Measurements from ENCODE around the gene CENPC. TPM values are rescaled to one million over a fixed set of nuclear protein-coding genes. Genes with fewer than 3 reads are reported as not detected.

Gene CENPC
- total and polyA plus RNA-seq, 2 donors (not counting 1 experiment from before 2014, with no cell fraction given), result 11.7 to 67.0 TPM

DNA sequence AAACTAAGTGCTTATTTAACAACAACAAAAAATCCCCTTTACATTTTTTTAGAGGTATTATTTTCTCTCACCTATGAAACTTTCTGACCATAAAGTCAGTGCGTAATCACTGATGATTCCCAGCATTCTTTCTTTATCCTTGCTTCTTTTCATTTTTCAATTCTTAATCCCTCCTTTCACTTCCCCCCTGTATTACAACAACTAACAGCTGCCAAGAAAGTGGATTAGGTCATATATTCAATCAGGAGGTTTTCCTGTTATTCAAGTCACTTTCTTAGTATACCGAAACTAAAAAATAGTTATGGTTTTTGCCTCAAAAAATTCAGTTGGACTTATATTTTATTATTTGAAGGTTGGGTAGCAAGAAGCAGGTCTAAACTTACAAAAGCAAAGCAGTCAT, 11.1 kb upstream of the CENPC start:
- H3K4me1 Mint-ChIP-seq, result peaks cover 64% of the 10 kb centered on the region
- ChIA-PET CTCF (interaction anchor here (0.6 to 3.2 kb wide), 4 partner anchors 11 to 261 kb away, joined by 3 to 9 read pairs (median 5); partner anchors contain the start of gene CENPC), POLR2A (no interaction called here)
- Histone ChIP-seq H3K27me3 (replicated peaks in 1 of 4; ENCODE audit: control extremely low read depth in 1 of 4, control insufficient read depth in 3 of 4, insufficient read depth in 4 of 4, low read length in 3 of 4) (no peaks in the 10 kb centered on the region), H4K20me1 (ENCODE audit: control insufficient read depth, insufficient read depth, low read length, poor library complexity, severe bottlenecking) (peaks cover 4% of the 10 kb centered on the region), H3K36me3 (replicated peaks in 1 of 2; ENCODE audit: control extremely low read depth in 1 of 2, control insufficient read depth in 1 of 2, extremely low read depth in 1 of 2, insufficient read depth in 2 of 2, low read length in 1 of 2) (no peaks in the 10 kb centered on the region), H3K4me1 (ENCODE audit: control insufficient read depth in 2 of 2, insufficient read depth in 2 of 2, low read length in 2 of 2) (peaks cover 42 to 65% of the 10 kb centered on the region in 2 donors), H3K4me2 (replicated peaks; ENCODE audit: low read depth, low read length, poor library complexity, severe bottlenecking) (peak overlapping the region; percentile 26), H3K9ac (ENCODE audit: low read length) (no peak overlapping the region), H3K79me2 (ENCODE audit: control insufficient read depth, insufficient read depth, low read length) (peaks cover 61% of the 10 kb centered on the region), H3K4me3 (ENCODE audit: control extremely low read depth in 1 of 5, extremely low read depth in 1 of 5, insufficient read depth in 1 of 5, low read depth in 2 of 5, low read length in 4 of 5) (no peak overlapping the region), H3K9me3 (ENCODE audit: control extremely low read depth in 1 of 3, control insufficient read depth in 2 of 3, insufficient read depth in 1 of 3, low read length in 2 of 3) (no peaks in the 10 kb centered on the region), H2AFZ (ENCODE audit: insufficient read depth, low read depth, low read length, poor library complexity, severe bottlenecking) (peak overlapping the region; percentile 52), H3K27ac (ENCODE audit: low read length in 2 of 2) (peak overlapping the region; percentile 4 to 48)
- DNase-seq (no peak), ATAC-seq (ENCODE audit: low read depth) (no peak)
- intact Hi-C loops (cut with micrococcal nuclease), result loop anchor here (5.0 kb wide), 1 partner anchor 36 kb away; no protein-coding TSS in a partner anchor
- no peaks in the 10 kb centered on the region for H3K27me3 Mint-ChIP-seq
- no peak for TF ChIP-seq EZH2 (IDR thresholded peaks at IDR 0.05; ENCODE audit: borderline replicate concordance, insufficient read depth, low read depth, low read length, poor library complexity, severe bottlenecking)
- TF ChIP-seq, protein P1, sequence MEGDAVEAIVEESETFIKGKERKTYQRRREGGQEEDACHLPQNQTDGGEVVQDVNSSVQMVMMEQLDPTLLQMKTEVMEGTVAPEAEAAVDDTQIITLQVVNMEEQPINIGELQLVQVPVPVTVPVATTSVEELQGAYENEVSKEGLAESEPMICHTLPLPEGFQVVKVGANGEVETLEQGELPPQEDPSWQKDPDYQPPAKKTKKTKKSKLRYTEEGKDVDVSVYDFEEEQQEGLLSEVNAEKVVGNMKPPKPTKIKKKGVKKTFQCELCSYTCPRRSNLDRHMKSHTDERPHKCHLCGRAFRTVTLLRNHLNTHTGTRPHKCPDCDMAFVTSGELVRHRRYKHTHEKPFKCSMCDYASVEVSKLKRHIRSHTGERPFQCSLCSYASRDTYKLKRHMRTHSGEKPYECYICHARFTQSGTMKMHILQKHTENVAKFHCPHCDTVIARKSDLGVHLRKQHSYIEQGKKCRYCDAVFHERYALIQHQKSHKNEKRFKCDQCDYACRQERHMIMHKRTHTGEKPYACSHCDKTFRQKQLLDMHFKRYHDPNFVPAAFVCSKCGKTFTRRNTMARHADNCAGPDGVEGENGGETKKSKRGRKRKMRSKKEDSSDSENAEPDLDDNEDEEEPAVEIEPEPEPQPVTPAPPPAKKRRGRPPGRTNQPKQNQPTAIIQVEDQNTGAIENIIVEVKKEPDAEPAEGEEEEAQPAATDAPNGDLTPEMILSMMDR (IDR thresholded peaks at IDR 0.05), result no peak
- peak overlapping the region; percentile 69 for H3K27ac Mint-ChIP-seq
- H3K4me3 Mint-ChIP-seq, result peak overlapping the region; percentile 63
- H3K9me3 Mint-ChIP-seq (ENCODE audit: insufficient read depth), result no peaks in the 10 kb centered on the region
- no CpG with 5 or more reads among the region's 2 CpGs for WGBS (ENCODE audit: insufficient coverage)

- CTCF ChIA-PET, result interaction anchor here (3.2 kb wide), 1 partner anchor 10 kb away, joined by 9 read pairs; the partner anchor contains the start of gene CENPC
- 80% methylated on average over 1 of the region's 3 CpGs for WGBS (ENCODE audit: insufficient coverage)
- Histone ChIP-seq H2AFZ (ENCODE audit: insufficient read depth, low read depth, low read length, poor library complexity, severe bottlenecking) (peak overlapping the region; percentile 3), H3K4me1 (ENCODE audit: control insufficient read depth in 2 of 2, insufficient read depth in 2 of 2, low read length in 2 of 2) (peaks cover 40 to 65% of the 10 kb centered on the region in 2 donors), H3K27me3 (replicated peaks in 1 of 4; ENCODE audit: control extremely low read depth in 1 of 4, control insufficient read depth in 3 of 4, insufficient read depth in 4 of 4, low read length in 3 of 4) (no peaks in the 10 kb centered on the region), H3K9ac (ENCODE audit: low read length) (no peak overlapping the region), H3K4me3 (ENCODE audit: control extremely low read depth in 1 of 5, extremely low read depth in 1 of 5, insufficient read depth in 1 of 5, low read depth in 2 of 5, low read length in 4 of 5) (no peak overlapping the region), H3K36me3 (replicated peaks in 1 of 2; ENCODE audit: control extremely low read depth in 1 of 2, control insufficient read depth in 1 of 2, extremely low read depth in 1 of 2, insufficient read depth in 2 of 2, low read length in 1 of 2) (no peaks in the 10 kb centered on the region), H3K79me2 (ENCODE audit: control insufficient read depth, insufficient read depth, low read length) (peaks cover 60% of the 10 kb centered on the region), H3K9me3 (ENCODE audit: control extremely low read depth in 1 of 3, control insufficient read depth in 2 of 3, insufficient read depth in 1 of 3, low read length in 2 of 3) (no peaks in the 10 kb centered on the region), H3K4me2 (replicated peaks; ENCODE audit: low read depth, low read length, poor library complexity, severe bottlenecking) (peak overlapping the region; percentile 3), H4K20me1 (ENCODE audit: control insufficient read depth, insufficient read depth, low read length, poor library complexity, severe bottlenecking) (peaks cover 4% of the 10 kb centered on the region), H3K27ac (ENCODE audit: low read length in 2 of 2) (no peak overlapping the region)
- Mint-ChIP-seq H3K9me3 (ENCODE audit: insufficient read depth) (no peaks in the 10 kb centered on the region), H3K27me3 (no peaks in the 10 kb centered on the region), H3K4me3 (peak overlapping the region; percentile 1), H3K27ac (peak overlapping the region; percentile 57), H3K4me1 (peaks cover 60% of the 10 kb centered on the region)
- ATAC-seq (ENCODE audit: low read depth) (no peak), DNase-seq (no peak)
- intact Hi-C loops (cut with micrococcal nuclease), result loop anchor here (5.0 kb wide), 1 partner anchor 37 kb away; no protein-coding TSS in a partner anchor
- POLR2A ChIA-PET, result no interaction called here
- no peak for TF ChIP-seq EZH2 (IDR thresholded peaks at IDR 0.05; ENCODE audit: borderline replicate concordance, insufficient read depth, low read depth, low read length, poor library complexity, severe bottlenecking)
- TF ChIP-seq, protein P1 (IDR thresholded peaks at IDR 0.05), result no peak
These were observed 10.1 kb upstream of the CENPC start for GRCh38 chr4:67555447-67555846.

Measured in B cell (primary cell).